Esophagus squamous epithelium (tissue), 5 donors: Measurements from ENCODE around the gene AXIN1. TPM values are rescaled to one million over a fixed set of nuclear protein-coding genes. Genes with fewer than 3 reads are reported as not detected.

Experiments used
- DNase-seq: peaks from one replicate; lab custom pipeline; 2025; lab: John Stamatoyannopoulos, UW
- H3K27ac ChIP-seq, 4 donors: fragments of 200-600 bp; sonication (generic); one replicate each; pipeline ENCODE4 v1.5.1; 2016 to 2019; ENCODE audit warnings: mild to moderate bottlenecking in 1 of 4
- H3K27me3 ChIP-seq, 4 donors: fragments of 200-600 bp; sonication (generic); 1 replicate in 3 of 4; 2 replicates in 1 of 4; pipeline versions ENCODE4 v1.5.1 to v1.6.0; 2017 to 2021; ENCODE audit warnings: antibody characterized with exemption in 1 of 4
- H3K36me3 ChIP-seq, 3 donors: fragments of 200-600 bp; sonication (generic); one replicate each; pipeline ENCODE4 v1.5.1; 2016 to 2019
- H3K4me1 ChIP-seq, 3 donors: fragments of 200-600 bp; sonication (generic); one replicate each; pipeline ENCODE4 v1.5.1; 2017 to 2019
- H3K4me3 ChIP-seq, 4 donors: fragments of 200-600 bp; sonication (generic); 1 replicate in 3 of 4; 2 replicates in 1 of 4; pipeline ENCODE4 v1.5.1; 2016 to 2019; ENCODE audit warnings: mild to moderate bottlenecking in 2 of 4, moderate library complexity in 1 of 4
- H3K9me3 ChIP-seq, 3 donors: fragments of 200-600 bp; sonication (generic); one replicate each; pipeline ENCODE4 v1.5.1; 2016 to 2019
- CTCF ChIP-seq, 6 experiments: fragments of 450-650 bp in 4 of 6; fragments of 200-600 bp in 2 of 6; sonication (generic) in 2 of 6; IDR thresholded peaks; one replicate each; pipeline ENCODE4 v1.5.1; 2016 to 2019; ENCODE audit warnings: antibody characterized with exemption in 6 of 6, mild to moderate bottlenecking in 4 of 6, moderate library complexity in 4 of 6
- POLR2A ChIP-seq, 4 donors: fragments of 450-650 bp; IDR thresholded peaks; one replicate each; pipeline ENCODE4 v1.6.1; 2017; ENCODE audit warnings: antibody characterized with exemption in 4 of 4, mild to moderate bottlenecking in 4 of 4, moderate library complexity in 3 of 4
- WGBS, 2 donors: methylation state at CpG; one replicate each; pipeline ENCODE4 v1.1.5; 2018; 5-methylcytosine and 5-hydroxymethylcytosine counted together
- intact Hi-C: fragments of 100-400 bp; cut with DNase I; formaldehyde crosslinking; loops from one replicate; pipeline ENCODE4 v1.15.0; 2022
- total RNA-seq, 4 donors: library from RNA; depleted of rRNA; stranded (reverse); fragments of >200 nt; gene quantifications; one replicate each; pipeline ENCODE4 v1.1.0, GENCODE V29; 2016
- donor health status: DM: yes; HTN: yes; CAD: no.

The AXIN1 gene
- total RNA-seq, 4 donors from 2014 or later = 17.8 to 32.2 (median 22.2) TPM

DNA sequence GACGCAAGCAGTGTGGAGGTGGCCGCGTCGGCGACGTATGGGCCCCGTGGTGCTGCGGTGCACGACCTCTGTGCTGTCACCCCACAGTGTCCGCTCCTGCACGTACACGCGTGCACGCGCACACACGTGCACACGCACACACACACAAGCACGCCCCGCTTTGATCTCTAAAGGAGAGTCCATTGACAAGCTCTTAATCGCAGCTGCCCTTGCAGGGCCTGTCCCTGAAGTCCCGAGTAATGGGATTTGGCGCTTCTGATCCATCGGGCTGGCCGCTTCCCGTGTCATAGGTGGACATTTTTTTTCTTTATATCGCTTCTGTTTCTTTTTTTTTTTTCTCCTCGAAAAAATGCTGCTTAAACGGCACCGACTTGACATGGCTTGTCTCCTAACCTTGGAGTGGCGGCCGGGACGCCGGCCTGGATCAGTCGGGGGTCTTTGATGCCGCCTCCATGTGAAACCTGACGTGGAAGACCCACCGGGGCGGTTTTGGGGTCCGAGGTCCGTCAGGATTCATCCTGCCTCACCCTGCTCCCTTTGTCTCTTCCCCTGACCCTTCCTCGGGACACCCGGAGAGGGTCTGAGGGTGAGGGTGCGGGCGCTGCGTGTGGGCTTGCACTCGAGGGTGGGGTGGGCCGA, 8.3 kb upstream of the AXIN1 start:
- H3K4me3 ChIP-seq = no peak overlapping the region
- no peak for DNase-seq
- H3K36me3 ChIP-seq = peaks cover 0 to under 1% (median 0%) of the 10 kb centered on the region in 3 donors
- no peaks in the 10 kb centered on the region for H3K9me3 ChIP-seq
- no peak overlapping the region for H3K27ac ChIP-seq
- intact Hi-C loops = no loop called here
- 71 to 86% methylated on average over 11 to 42 of the region's 47 CpGs for WGBS, 2 donors
- no peak for TF ChIP-seq POLR2A (IDR thresholded peaks at IDR 0.05)
- no peak for TF ChIP-seq CTCF (IDR thresholded peaks at IDR 0.05)
- peaks cover 0 to 10% (median 7%) of the 10 kb centered on the region in 3 donors for H3K4me1 ChIP-seq
- peaks cover 0 to 37% (median 0%) of the 10 kb centered on the region in 4 donors for H3K27me3 ChIP-seq

DNA sequence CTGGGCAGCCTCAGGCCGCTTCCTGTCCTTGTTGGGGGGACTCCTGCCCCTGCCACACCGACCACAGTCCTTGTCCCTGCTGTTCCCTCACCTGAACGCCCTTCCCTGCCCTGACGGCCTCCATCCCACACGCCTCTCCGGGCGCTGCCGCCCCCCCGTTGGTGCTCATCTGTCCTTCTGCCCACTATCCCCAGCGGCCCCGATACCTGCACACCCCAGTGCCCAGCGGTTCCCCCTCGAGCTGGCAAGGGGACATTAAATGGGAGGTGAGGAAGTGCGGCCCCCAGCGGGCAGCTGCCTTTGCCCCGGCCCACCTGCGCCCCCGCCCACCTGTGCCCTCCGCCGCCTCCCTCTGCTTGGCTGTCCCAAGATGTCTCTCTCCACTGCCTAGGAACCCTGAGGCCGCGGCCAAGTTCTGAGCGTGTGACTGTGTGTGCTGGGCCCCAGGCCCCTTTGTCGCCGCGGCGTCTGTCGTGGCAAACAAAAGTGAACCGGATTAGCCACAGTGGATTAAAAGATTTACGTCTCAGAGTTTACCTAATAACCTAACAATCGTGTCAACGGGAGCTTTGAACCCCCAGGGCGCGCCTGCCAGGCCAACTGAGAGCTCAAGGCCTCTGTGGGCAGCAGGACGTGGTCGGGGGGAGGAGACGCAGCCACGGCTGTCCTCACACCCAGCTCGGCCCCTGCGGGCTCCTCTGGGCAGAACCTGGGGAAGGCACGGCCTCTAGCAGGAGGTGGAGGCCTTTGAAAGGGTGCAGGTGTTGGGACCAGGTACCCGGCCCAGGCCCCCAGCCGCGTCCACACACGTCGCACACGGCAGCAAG, 7.6 kb upstream of the AXIN1 start:
- no peak for DNase-seq
- peaks cover 0 to 13% (median 7%) of the 10 kb centered on the region in 3 donors for H3K4me1 ChIP-seq
- no peaks in the 10 kb centered on the region for H3K36me3 ChIP-seq
- intact Hi-C loops = no loop called here
- TF ChIP-seq POLR2A (IDR thresholded peaks at IDR 0.05) (no peak), CTCF (IDR thresholded peaks at IDR 0.05) (no peak)
- H3K9me3 ChIP-seq = no peaks in the 10 kb centered on the region
- no peak overlapping the region for H3K27ac ChIP-seq
- peaks cover 0 to 36% (median 0%) of the 10 kb centered on the region in 4 donors for H3K27me3 ChIP-seq
- no peak overlapping the region for H3K4me3 ChIP-seq
- WGBS, 2 donors = 89 to 91% methylated on average over 4 to 11 of the region's 47 CpGs

DNA sequence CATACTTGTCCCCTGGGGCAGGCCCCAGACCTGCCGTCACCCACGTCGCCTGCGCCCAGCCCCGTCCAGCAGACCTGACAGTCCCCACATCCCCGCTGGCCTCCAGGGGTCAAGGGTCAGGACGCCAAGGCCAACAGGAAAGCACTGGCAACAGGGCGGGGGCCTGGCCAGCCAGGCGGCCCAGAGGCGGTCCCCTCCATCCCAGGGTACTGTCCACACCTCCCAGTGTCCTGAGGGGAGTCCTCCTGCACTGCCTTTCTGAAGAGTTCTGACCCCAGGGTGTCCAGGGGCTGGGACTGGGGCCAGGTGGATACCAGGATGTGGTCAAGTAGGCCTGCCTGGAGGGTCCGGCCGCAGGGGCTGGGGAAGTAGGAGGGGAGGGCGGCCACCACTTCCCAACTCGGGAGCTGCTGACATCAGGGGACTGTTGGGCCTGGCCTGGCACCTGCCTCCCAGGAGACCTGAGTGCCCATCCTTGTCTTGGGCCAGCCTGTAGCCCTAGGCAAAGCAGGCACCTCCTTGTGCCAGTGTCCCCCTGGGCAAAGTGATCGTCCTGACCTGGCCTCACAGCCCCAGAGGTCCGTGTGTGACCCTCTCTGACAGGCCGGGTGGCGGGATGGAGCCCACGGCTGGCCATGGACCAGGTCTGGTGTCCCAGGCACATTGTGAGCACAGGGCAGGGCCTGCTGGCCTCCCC, 6.7 kb upstream of the AXIN1 start:
- Histone ChIP-seq H3K27ac (no peak overlapping the region), H3K36me3 (no peaks in the 10 kb centered on the region), H3K4me1 (peaks cover 4 to 22% (median 7%) of the 10 kb centered on the region in 3 donors), H3K27me3 (peaks cover 0 to 27% (median 0%) of the 10 kb centered on the region in 4 donors), H3K9me3 (no peaks in the 10 kb centered on the region), H3K4me3 (no peak overlapping the region)
- DNase-seq = no peak
- WGBS, 2 donors = 64 to 70% methylated on average over 7 of the region's 19 CpGs
- intact Hi-C loops = no loop called here
- no peak for TF ChIP-seq CTCF (IDR thresholded peaks at IDR 0.05)
- TF ChIP-seq POLR2A (IDR thresholded peaks at IDR 0.05) = no peak

DNA sequence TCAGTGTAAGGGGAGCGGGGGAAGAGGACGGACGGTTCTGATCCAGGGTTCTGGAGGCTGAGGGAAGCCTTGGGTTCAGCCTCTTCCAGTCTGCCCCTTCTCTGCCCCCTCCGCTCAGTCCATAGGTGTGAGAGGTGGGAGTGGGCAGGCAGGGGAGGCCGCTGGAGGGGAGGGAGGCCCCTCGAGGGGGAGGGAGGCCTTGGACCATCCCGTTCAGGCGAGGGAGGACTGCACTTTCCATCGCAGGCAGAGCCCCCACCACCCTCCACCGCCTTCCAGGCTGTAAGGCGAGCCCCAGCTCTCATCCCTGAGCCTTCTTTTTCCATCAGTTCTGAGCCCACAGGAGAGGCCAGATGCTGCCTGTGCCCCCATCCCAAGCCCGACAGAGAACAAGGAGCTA, 4.2 kb upstream of the AXIN1 start:
- Histone ChIP-seq H3K36me3 (no peaks in the 10 kb centered on the region), H3K27me3 (peaks cover 0 to 8% (median 0%) of the 10 kb centered on the region in 4 donors), H3K9me3 (no peaks in the 10 kb centered on the region), H3K27ac (no peak overlapping the region), H3K4me1 (peaks cover 9 to 26% (median 13%) of the 10 kb centered on the region in 3 donors), H3K4me3 (no peak overlapping the region)
- 61 to 85% methylated on average over 4 of the region's 12 CpGs for whole genome bisulfite sequencing, 2 donors
- intact Hi-C loops = no loop called here
- TF ChIP-seq CTCF (IDR thresholded peaks at IDR 0.05) = no peak
- TF ChIP-seq POLR2A (IDR thresholded peaks at IDR 0.05) = no peak
- no peak for DNase-seq
